ENCODE measurements around the gene EIF4H. TPM values are rescaled to one million over a fixed set of nuclear protein-coding genes. Genes with fewer than 3 reads are reported as not detected.
A peak's percentile ranks its signal among the peaks of the same experiment; 100 is the strongest.

The EIF4H gene
- total RNA-seq, 1 experiment from 2014 or later: 384 TPM

GRCh38 chr7:74206589-74207120 lies 32.5 kb downstream of the EIF4H start:
- H3K4me1 ChIP-seq (ENCODE audit: control insufficient read depth in 1 of 2, insufficient read depth in 2 of 2, low read length in 2 of 2): peaks cover 30 to 49% of the 10 kb centered on the region in 2 experiments
- H3K9me3 ChIP-seq (ENCODE audit: control insufficient read depth in 1 of 2, insufficient read depth in 1 of 2, low read depth in 1 of 2, low read length in 2 of 2): no peaks in the 10 kb centered on the region
- no peaks in the 10 kb centered on the region for H3K9me2 ChIP-seq (ENCODE audit: insufficient read depth)
- ATAC-seq: peak; percentile 70
- H3K27ac ChIP-seq (ENCODE audit: low read depth, low read length): no peak overlapping the region
- intact Hi-C loops (cut with micrococcal nuclease): loop anchor here (1.0 kb wide), 2 partner anchors 187 to 195 kb away; no protein-coding TSS in a partner anchor
- no peaks in the 10 kb centered on the region for H3K27me3 ChIP-seq (ENCODE audit: insufficient read depth, low read length)
- peak; percentile 42 for DNase-seq (ENCODE audit: low read depth, low spot score)
- ChIA-PET RAD21 (ENCODE audit: low non-redundant PET in 1 of 2, low total read pairs in 2 of 2, uncharacterized antibody in 2 of 2, unreplicated experiment in 2 of 2) (interaction anchor here (0.6 to 1.8 kb wide), 8 partner anchors 69 to 198 kb away, joined by 3 to 19 read pairs (median 4); no protein-coding TSS in a partner anchor), CTCF (interaction anchor here (0.6 to 3.2 kb wide), 26 partner anchors 9 to 374 kb away, joined by 3 to 79 read pairs (median 4); partner anchors contain the start of gene LIMK1), POLR2A (interaction anchor here (1.1 kb wide), 1 partner anchor 194 kb away, joined by 5 read pairs; no protein-coding TSS in a partner anchor)
- no peak overlapping the region for H2AFZ ChIP-seq (ENCODE audit: low read depth, low read length, poor library complexity, severe bottlenecking)
- no peaks in the 10 kb centered on the region for H4K20me1 ChIP-seq (ENCODE audit: insufficient read depth)
- peak; percentile 99 for TF ChIP-seq RAD21 (IDR thresholded peaks at IDR 0.05; ENCODE audit: low read depth)
- TF ChIP-seq CTCF (IDR thresholded peaks at IDR 0.05 in 2 of 3, conservative IDR thresholded peaks at IDR 0.05 in 1 of 3; ENCODE audit: borderline replicate concordance in 1 of 3, insufficient read depth in 1 of 3, low read depth in 2 of 3, low read length in 2 of 3): peak; percentile 96 to 98 (median 97)
- no peak for TF ChIP-seq ATF3 (IDR thresholded peaks at IDR 0.05)
- no peak for TF ChIP-seq EZH2phosphoT487 (IDR thresholded peaks at IDR 0.05; ENCODE audit: borderline replicate concordance)
- TF ChIP-seq YY1 (IDR thresholded peaks at IDR 0.05; ENCODE audit: extremely low read depth, insufficient replicate concordance, low read depth, low read length): peak; percentile 30
- no peaks in the 10 kb centered on the region for H3K36me3 ChIP-seq (ENCODE audit: control insufficient read depth in 1 of 2, insufficient read depth in 2 of 2, low read length in 2 of 2)
- peak overlapping the region; percentile 71 for H3K4me2 ChIP-seq (ENCODE audit: low read length)
- no peaks in the 10 kb centered on the region for H3K79me2 ChIP-seq (ENCODE audit: insufficient read depth, low read length)
- peak overlapping the region; percentile 28 to 38 for H3K4me3 ChIP-seq (replicated peaks in 1 of 2; ENCODE audit: low read depth in 1 of 2, low read length in 2 of 2)
- H3K9ac ChIP-seq (ENCODE audit: low read length): peak overlapping the region; percentile 20; the same call in 1 of the 2 replicates
- BruUV-seq (replicated peaks): no TSS peak

Measured in HCT116 (cell line).